Immature natural killer cell (primary cell): ENCODE results near the gene CHAF1A. TPM values are rescaled to one million over a fixed set of nuclear protein-coding genes. Genes with fewer than 3 reads are reported as not detected.

ENCODE experiments used
- DNase-seq, 3 donors: peaks; one replicate each; pipeline ENCODE4 v3.0.0; 2022; ENCODE audit warnings: mixed read lengths in 1 of 3
- H3K27ac Mint-ChIP-seq, 6 donors: one replicate each; pipeline ENCODE4 v1.8.0; 2020; ENCODE audit warnings: mixed read lengths in 6 of 6, mild to moderate bottlenecking in 5 of 6, inconsistent platforms in 4 of 6, moderate library complexity in 3 of 6
- H3K27me3 Mint-ChIP-seq, 3 donors: one replicate each; pipeline ENCODE4 v1.8.0; 2020 to 2021; ENCODE audit warnings: low read depth in 3 of 3, mild to moderate bottlenecking in 3 of 3, mixed read lengths in 3 of 3, moderate library complexity in 3 of 3, inconsistent platforms in 1 of 3
- H3K36me3 Mint-ChIP-seq, 3 donors: one replicate each; pipeline ENCODE4 v1.8.0; 2020; ENCODE audit warnings: mixed read lengths in 3 of 3, inconsistent platforms in 2 of 3, mild to moderate bottlenecking in 2 of 3
- H3K4me1 Mint-ChIP-seq, 2 donors: one replicate each; pipeline ENCODE4 v1.8.0; 2020; ENCODE audit warnings: inconsistent platforms in 2 of 2, mild to moderate bottlenecking in 2 of 2, mixed read lengths in 2 of 2, moderate library complexity in 1 of 2
- H3K4me3 Mint-ChIP-seq, 5 donors: one replicate each; pipeline ENCODE4 v1.8.0; 2020; ENCODE audit warnings: mild to moderate bottlenecking in 5 of 5, mixed read lengths in 5 of 5, inconsistent platforms in 3 of 5, moderate library complexity in 3 of 5
- H3K9me3 Mint-ChIP-seq, 6 donors: one replicate each; pipeline ENCODE4 v1.8.0; 2020; ENCODE audit warnings: mild to moderate bottlenecking in 6 of 6, mixed read lengths in 6 of 6, inconsistent platforms in 4 of 6, moderate library complexity in 3 of 6
- polyA plus RNA-seq, 3 donors: library from polyadenylated mRNA; unstranded; fragments of 300-500 nt; fragmentation: Illumina TruSeq; gene quantifications; one replicate each; pipeline ENCODE4 v1.2.3, GENCODE V29; 2021

The CHAF1A gene
- polyA plus RNA-seq, 3 donors from 2014 or later: 1.5 to 8.5 (median 2.9) TPM

DNA sequence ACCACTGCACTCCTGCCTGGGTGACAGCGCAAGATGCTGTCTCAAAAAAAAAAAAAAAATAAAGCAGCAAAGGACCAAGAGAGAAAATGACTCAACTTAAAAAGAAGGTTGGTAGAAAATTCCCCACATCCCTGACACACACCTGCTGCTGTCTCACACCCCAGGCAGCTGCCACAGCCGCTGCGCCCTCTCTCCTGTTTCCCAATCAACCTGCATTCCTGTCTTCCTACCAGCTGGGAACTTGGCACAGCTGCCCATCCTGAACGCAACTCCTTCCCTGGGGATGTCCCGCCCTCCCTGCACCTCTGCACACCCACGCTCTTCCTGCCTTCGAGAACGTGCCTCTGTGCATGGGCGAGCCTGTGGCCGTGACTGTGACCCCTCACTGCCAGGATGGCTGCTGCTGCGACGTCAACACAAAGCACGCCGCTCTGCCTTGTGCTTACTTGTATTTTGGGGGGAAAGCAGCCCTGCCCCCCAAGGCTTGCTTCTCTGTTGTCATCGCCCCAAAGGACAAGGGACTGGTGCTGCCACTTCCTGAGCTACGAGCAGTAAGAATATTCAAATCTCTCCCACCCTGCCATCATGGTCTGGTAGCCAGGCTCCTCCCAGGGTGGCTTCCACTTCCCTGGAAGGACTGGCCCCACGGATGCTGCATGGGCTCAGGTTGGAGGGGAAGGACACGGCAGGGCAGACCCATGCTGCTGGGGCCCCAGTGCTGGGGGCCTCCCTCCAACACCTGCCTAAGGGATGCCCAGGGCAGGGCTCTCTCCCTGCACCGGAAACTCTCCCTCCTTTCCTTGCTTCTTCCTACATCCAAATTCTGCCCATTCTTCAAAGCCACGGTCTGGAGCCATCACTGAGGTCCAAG lies 22.8 kb upstream of the CHAF1A start:
- H3K4me1 Mint-ChIP-seq: peaks cover 54 to 55% of the 10 kb centered on the region in 2 donors
- H3K9me3 Mint-ChIP-seq: no peaks in the 10 kb centered on the region
- peaks cover 0 to 2% (median 0%) of the 10 kb centered on the region in 3 donors for H3K27me3 Mint-ChIP-seq
- peaks cover 0 to 4% (median 0%) of the 10 kb centered on the region in 3 donors for H3K36me3 Mint-ChIP-seq
- H3K4me3 Mint-ChIP-seq: peak overlapping the region; percentile 76 to 87 (median 80)
- no peak for DNase-seq
- peak overlapping the region; percentile 68 to 94 (median 91) for H3K27ac Mint-ChIP-seq

DNA sequence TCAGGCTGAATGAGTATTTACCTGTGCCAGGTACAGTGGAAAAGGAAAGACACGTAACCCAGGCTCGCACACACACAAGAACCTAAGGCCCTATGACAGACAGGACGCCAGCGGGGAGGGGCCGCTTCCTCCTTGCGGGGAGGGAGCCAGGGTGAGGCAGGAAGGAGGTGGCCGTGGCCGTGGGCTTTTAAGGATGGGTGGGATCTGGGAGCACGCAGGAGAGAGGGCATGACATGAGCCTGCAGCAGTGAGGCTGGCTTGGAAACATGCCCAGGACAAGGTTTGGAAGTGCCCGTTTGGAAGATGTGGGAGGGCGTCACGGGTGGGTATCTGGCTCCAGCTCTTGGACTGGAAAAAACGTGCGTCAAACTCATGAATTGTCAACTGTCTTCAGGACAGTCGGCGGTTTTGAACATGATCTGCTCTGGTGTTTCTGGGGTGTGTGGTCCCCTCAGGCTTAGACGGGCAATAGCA lies 22.1 kb upstream of the CHAF1A start:
- peak overlapping the region; percentile 68 to 94 (median 91) for H3K27ac Mint-ChIP-seq

DNA sequence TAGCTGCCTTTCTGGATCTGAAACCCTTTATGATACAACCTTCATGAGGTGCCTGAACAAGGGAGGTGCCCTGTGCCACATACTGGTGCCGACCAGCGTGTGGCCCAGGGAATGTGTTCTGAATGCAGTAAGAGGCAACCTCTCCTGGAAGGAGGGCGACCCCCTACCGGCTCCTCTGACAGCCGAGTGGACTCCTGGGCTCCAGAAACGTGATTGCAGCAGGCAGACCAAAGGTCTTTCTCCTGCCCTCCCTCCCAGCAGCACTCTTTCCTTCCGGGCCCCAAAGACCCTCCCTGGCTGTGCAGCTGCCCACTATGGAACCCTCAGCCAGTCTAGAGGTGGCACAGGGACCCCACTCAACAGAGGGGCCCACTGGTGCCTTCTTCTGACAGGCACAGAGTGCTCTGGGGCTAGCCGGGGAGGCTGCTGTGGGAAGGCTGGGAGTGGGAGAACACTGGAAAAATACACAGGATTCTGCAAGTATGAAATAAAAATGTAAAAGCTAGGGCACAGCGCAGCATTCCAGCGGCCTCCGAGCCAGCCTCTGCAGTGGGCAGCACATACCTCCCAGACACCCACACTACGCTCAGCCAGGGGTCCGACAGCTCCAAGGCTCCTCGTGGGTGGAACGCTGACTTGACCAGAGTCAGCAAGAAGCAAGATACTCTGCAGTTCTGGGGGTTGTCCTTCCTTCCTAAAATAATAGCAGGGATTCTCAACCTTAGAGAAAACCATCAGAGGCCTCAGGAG lies 17.0 kb upstream of the CHAF1A start:
- no peaks in the 10 kb centered on the region for H3K27me3 Mint-ChIP-seq
- no peak overlapping the region for H3K4me3 Mint-ChIP-seq
- peaks cover 29 to 39% of the 10 kb centered on the region in 2 donors for H3K4me1 Mint-ChIP-seq
- no peak overlapping the region for H3K27ac Mint-ChIP-seq
- H3K36me3 Mint-ChIP-seq: no peaks in the 10 kb centered on the region
- no peaks in the 10 kb centered on the region for H3K9me3 Mint-ChIP-seq
- DNase-seq: no peak

More for the DNA sequence above, 22.1 kb upstream of the CHAF1A start:
- H3K9me3 Mint-ChIP-seq: no peaks in the 10 kb centered on the region
- H3K27me3 Mint-ChIP-seq: peaks cover 0 to 2% (median 0%) of the 10 kb centered on the region in 3 donors
- H3K4me1 Mint-ChIP-seq: peaks cover 54 to 55% of the 10 kb centered on the region in 2 donors
- DNase-seq: peak; percentile 36 to 39 (median 38)
- peak overlapping the region; percentile 76 to 87 (median 80) for H3K4me3 Mint-ChIP-seq
- peaks cover 0 to 4% (median 0%) of the 10 kb centered on the region in 3 donors for H3K36me3 Mint-ChIP-seq

DNA sequence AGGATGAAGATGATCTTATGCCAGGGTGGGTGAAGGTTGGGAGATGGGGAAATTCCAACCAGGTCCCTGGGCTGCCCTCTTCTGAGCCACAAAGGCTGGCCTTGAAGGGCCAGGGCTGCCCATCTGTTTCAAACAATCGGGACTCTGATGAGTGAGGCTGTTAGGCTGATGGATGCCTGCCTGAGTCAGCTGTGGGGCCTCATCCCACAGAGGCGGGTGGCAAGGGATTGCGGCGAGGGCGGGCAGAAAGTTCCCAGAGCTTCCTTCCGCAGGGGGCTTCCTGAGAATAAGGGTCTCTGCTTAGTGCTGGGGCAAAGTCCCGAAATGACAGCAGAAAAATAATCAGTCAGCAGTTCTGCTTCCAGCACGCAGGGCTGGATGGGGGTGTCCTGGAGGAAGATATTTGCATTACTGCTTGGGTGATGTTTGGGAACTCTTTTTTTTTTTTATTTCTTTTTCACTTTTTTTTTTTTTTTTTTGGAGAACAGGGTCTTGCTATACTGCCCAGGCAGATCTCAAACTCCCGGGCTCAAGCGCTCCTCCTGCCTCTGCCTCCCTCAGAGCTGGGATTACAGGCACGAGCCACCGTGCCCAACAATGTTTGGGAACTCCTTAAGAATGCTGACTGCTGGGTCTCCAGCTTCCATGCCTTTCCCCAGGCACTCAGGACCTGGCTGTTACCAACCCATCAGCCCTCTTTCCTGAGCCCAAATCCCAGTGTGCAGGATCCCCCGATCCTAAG lies 16.2 kb upstream of the CHAF1A start:
- no peak overlapping the region for H3K27ac Mint-ChIP-seq
- H3K4me3 Mint-ChIP-seq: no peak overlapping the region
- H3K4me1 Mint-ChIP-seq: peaks cover 28 to 39% of the 10 kb centered on the region in 2 donors
- H3K9me3 Mint-ChIP-seq: no peaks in the 10 kb centered on the region
- no peaks in the 10 kb centered on the region for H3K36me3 Mint-ChIP-seq
- DNase-seq: no peak
- H3K27me3 Mint-ChIP-seq: no peaks in the 10 kb centered on the region

DNA sequence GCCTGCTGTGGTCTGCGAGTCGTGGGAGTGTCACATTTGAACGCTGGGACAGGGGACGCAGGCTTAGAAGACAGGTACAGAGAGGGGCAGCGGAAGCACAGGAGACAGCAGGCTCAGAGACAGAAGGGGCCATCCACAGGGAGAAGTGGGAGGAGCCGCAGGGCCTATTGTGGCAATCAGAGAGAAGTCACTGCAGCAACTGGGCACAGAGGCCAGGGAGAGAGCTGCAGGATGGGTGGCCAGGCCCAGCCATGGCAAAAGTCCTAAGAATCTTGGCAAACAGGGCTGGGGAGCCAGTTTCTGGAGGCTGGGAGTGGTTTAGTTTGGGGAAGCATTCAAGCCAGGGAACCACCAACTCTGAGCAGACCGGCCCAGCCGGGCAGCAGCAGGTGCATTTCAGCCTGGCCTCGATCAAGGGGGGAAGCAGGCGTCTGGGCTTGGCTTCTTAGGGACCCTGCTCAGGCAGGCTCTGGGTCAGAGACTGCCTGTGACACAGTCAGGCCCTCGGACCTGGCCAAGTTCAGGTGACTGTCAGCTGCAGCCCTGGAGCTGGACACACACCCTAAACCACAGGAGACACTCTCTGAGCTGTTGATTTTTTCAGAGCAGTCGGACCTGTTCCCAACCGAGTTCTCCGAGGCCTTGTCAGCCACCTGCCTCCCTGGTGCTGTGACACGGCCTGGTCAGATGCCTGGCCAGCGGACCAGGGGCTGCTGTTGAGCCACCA lies 13.9 kb upstream of the CHAF1A start:
- Mint-ChIP-seq H3K27ac (peak overlapping the region in 1 of 6 donors; percentile 50), H3K9me3 (no peaks in the 10 kb centered on the region), H3K4me1 (peaks cover 27 to 45% of the 10 kb centered on the region in 2 donors), H3K27me3 (no peaks in the 10 kb centered on the region), H3K4me3 (peak overlapping the region in 1 of 5 donors; percentile 40), H3K36me3 (no peaks in the 10 kb centered on the region)
- DNase-seq: no peak

DNA sequence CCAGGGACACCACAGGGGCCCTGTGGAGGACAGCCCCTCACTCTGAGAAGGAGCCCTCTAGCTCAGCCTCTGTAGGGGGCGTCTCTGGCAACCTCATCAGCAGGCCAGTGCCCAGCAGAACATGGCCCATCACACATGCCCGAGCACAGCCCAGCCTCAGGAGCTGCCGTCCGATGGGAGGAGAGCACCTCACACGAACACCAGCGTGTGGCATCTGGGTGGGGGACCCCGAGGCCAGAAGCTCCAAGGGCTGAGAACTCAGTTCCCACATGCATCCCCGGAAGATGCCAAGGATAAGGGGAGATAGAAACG lies 13.4 kb upstream of the CHAF1A start:
- peak overlapping the region in 2 of 6 donors; percentile 50 to 64 for H3K27ac Mint-ChIP-seq
- H3K4me3 Mint-ChIP-seq: no peak overlapping the region
- no peak for DNase-seq
- peaks cover 29 to 49% of the 10 kb centered on the region in 2 donors for H3K4me1 Mint-ChIP-seq
- no peaks in the 10 kb centered on the region for H3K9me3 Mint-ChIP-seq
- H3K27me3 Mint-ChIP-seq: no peaks in the 10 kb centered on the region
- no peaks in the 10 kb centered on the region for H3K36me3 Mint-ChIP-seq

DNA sequence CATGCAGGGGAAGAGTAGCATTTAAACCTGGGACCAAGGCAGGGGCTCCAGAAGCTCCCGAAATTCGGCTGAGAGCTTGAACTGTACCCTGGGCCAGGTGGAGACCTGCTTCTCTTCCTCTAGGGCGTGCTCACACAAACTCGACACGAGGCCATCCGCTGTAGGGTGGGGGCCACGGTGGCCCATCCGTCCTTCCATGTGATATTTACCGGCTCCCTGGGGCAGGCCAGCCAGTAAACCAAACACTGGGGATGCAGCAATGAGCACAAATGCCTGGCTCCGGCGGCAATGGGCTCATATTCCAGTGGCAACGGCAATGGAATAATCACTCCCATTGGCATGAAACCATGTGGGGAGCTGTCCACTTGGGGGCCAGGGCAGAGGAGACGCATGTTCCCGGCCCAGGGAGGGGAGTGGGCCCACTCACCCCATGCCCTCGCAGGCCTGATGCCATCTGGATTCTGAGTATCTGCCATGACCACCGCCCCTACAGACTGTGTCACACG lies 12.9 kb upstream of the CHAF1A start:
- no peak overlapping the region for H3K27ac Mint-ChIP-seq
- H3K27me3 Mint-ChIP-seq: no peaks in the 10 kb centered on the region
- H3K4me1 Mint-ChIP-seq: peaks cover 34 to 55% of the 10 kb centered on the region in 2 donors
- H3K9me3 Mint-ChIP-seq: no peaks in the 10 kb centered on the region
- H3K4me3 Mint-ChIP-seq: no peak overlapping the region
- DNase-seq: no peak
- no peaks in the 10 kb centered on the region for H3K36me3 Mint-ChIP-seq

DNA sequence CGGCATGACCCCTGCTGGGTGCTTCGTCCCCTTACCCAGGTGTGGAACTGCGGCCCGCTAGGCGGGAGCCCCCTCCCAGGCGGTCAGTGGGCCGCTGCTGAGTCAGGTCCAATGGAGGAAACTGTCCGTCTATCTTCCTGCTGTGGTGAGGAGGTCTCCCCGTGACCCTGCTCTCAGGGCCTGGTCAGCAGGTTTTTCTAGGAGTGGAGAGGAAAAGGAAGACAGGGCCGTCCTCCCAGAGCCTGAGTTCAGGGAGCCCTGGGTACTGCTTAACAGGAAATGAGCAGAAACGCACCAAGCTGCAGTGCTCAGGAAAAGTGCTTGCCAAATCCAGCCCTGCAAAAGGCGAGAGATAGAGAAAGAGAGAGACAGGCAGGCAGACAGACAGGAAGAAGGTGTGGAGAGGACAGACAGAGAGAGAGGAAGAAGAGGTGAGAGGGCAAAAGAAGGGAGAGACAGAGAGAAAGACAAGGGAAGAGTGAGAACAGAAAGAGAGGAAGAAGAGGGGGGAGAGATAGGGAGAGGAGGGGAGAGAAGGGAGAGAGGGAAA lies 12.3 kb upstream of the CHAF1A start:
- H3K9me3 Mint-ChIP-seq: no peaks in the 10 kb centered on the region
- no peaks in the 10 kb centered on the region for H3K27me3 Mint-ChIP-seq
- peak overlapping the region; percentile 1 to 29 (median 18) for H3K4me3 Mint-ChIP-seq
- H3K36me3 Mint-ChIP-seq: no peaks in the 10 kb centered on the region
- H3K4me1 Mint-ChIP-seq: peaks cover 34 to 60% of the 10 kb centered on the region in 2 donors
- DNase-seq: no peak
- H3K27ac Mint-ChIP-seq: peak overlapping the region in 5 of 6 donors; percentile 14 to 88 (median 70)

DNA sequence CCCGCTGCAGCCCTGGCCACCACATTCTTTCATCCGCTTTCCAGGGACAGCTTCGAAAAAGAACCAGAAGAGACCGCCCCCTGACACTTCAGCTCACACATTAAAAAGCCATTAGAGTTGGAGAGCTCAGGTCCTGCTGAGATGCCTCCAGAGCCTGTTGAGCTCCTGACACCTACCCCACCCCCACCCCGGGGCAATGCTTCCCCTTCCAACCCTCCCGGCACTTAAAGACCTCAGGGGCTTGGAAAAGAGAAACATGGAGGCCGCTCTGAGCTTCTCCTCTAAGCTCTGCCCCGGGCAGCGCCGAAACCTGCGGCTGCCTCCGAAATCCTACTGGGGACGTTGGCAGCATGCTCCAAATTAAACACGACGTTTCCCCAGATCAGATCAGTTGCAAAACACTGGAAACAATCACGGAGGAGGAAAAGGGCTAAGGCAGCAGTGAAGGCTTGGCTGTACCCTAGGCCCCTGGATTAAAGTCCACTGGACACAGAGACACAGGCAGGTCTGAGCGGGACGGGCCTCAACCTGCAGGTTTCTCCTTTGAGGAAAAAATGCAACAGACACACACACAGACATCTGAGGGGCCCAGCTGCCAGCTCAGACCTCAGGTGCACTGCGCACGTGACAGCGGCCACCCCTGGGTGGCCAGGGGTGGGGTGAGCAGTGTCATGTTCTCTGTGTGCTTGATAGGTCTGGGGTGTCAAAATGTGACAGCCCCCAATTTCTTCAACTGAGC lies 11.7 kb upstream of the CHAF1A start:
- Mint-ChIP-seq H3K4me3 (peak overlapping the region in 2 of 5 donors; percentile 18 to 19), H3K36me3 (no peaks in the 10 kb centered on the region), H3K27me3 (no peaks in the 10 kb centered on the region), H3K27ac (peak overlapping the region in 4 of 6 donors; percentile 14 to 88 (median 66)), H3K9me3 (no peaks in the 10 kb centered on the region), H3K4me1 (peaks cover 34 to 63% of the 10 kb centered on the region in 2 donors)
- DNase-seq: no peak

DNA sequence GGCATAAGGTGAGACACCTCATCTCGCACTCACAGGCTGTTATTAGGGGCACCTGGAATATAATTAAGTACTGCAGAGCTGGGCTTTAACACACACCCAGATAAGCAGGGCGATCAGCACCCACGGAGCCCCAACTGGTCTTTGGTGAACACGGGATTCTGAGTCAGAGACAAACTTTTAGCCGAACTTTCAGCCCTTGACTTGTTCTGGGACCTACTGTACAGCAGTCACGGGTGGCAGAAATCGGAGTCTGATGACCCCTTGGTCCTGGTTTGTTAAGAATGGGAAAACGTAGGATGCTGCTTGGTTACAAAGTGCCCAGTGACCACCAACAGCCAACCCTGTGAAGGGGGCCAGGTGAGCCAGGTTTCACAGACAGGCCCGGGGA lies 11.1 kb upstream of the CHAF1A start:
- H3K4me1 Mint-ChIP-seq: peaks cover 37 to 64% of the 10 kb centered on the region in 2 donors
- peak overlapping the region in 1 of 6 donors; percentile 13 for H3K27ac Mint-ChIP-seq
- no peaks in the 10 kb centered on the region for H3K36me3 Mint-ChIP-seq
- H3K27me3 Mint-ChIP-seq: no peaks in the 10 kb centered on the region
- H3K9me3 Mint-ChIP-seq: no peaks in the 10 kb centered on the region
- no peak overlapping the region for H3K4me3 Mint-ChIP-seq
- DNase-seq: no peak

DNA sequence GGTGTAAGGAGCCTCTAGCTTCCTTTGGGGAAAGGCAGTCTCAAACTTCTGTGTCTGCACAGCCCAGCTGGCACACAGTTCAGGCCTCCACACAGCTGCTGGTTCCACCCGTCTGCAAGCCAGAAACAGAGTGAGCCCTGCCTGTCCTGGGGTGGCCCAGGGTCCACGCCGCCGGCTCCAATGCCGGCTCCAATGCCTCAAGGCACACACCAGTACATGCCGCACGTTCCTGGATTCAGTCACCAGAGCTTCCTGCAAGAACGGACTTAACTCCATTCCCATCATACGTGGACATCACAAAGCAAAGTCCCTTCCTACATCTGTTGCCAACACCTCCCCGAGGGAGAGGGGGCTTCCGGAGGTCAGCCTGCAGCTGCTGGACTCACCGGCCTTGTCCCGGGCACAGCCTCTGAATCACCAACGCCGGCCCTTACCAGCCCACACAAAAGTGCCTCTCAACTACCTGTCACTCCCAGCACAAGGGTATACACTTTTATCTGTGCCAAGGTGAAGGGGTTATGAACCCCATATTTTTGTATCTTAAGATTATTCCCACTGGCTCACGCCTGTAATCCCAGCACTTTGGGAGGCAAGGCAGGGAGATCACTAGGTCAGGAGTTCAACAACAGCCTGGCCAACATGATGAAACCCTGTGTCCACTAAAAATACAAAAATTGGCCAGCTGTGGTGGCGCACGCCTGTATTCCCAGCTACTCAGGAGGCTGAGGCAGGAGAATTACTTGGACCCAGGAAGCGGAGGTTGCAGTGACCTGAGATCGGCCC lies 10.5 kb upstream of the CHAF1A start:
- Mint-ChIP-seq H3K9me3 (no peaks in the 10 kb centered on the region), H3K27ac (peak overlapping the region in 1 of 6 donors; percentile 14), H3K4me1 (peaks cover 37 to 70% of the 10 kb centered on the region in 2 donors), H3K4me3 (no peak overlapping the region), H3K36me3 (no peaks in the 10 kb centered on the region), H3K27me3 (no peaks in the 10 kb centered on the region)
- no peak for DNase-seq
